SK-N-SH treated with all-trans-retinoic acid at 6 μM for 48 hours (cell line): ENCODE results near the gene CDC20.

Source experiments
- ATAC-seq: fragments of 200-7000 bp; cut with Tn5 transposase; 3 replicates; pipeline ENCODE4 v1.9.1; 2020; ENCODE audit warnings: mild to moderate bottlenecking, moderate library complexity
- ARNTL ChIP-seq: fragments of 450-650 bp; formaldehyde crosslinking; IDR thresholded peaks from 2 replicates; pipeline ENCODE4 v1.5.0; 2020; ENCODE audit warnings: low read depth, mild to moderate bottlenecking, moderate library complexity, borderline replicate concordance
- BACH2 ChIP-seq: fragments of 250-450 bp; sonication (Bioruptor Pico); IDR thresholded peaks from 2 replicates; pipeline ENCODE4 v1.9.0; 2021; ENCODE audit warnings: mild to moderate bottlenecking, borderline replicate concordance
- CREB5 ChIP-seq: fragments of 250-450 bp; sonication (Bioruptor Pico); IDR thresholded peaks from 2 replicates; pipeline ENCODE4 v1.5.1; 2020; ENCODE audit warnings: low read depth, mild to moderate bottlenecking, moderate library complexity
- CSDC2 ChIP-seq: fragments of 250-450 bp; sonication (Bioruptor Pico); IDR thresholded peaks from 2 replicates; pipeline ENCODE4 v1.5.0; 2020; ENCODE audit warnings: mild to moderate bottlenecking, moderate library complexity
- ESRRG ChIP-seq: fragments of 250-450 bp; sonication (Bioruptor Pico); IDR thresholded peaks from 2 replicates; pipeline ENCODE4 v1.6.1; 2021; ENCODE audit warnings: mild to moderate bottlenecking
- ISL1 ChIP-seq: fragments of 250-450 bp; sonication (Bioruptor Pico); IDR thresholded peaks from 2 replicates; pipeline ENCODE4 v2.1.2; 2022; ENCODE audit warnings: mild to moderate bottlenecking, moderate library complexity
- OSR1 ChIP-seq: fragments of 250-450 bp; sonication (Bioruptor Pico); IDR thresholded peaks from 2 replicates; pipeline ENCODE4 v1.8.0; 2022; ENCODE audit warnings: moderate library complexity, mild to moderate bottlenecking, inconsistent platforms
- PPARA ChIP-seq: fragments of 250-450 bp; sonication (Bioruptor Pico); IDR thresholded peaks from 2 replicates; pipeline ENCODE4 v1.5.0; 2020; ENCODE audit warnings: mild to moderate bottlenecking, borderline replicate concordance
- SNAI2 ChIP-seq: fragments of 250-450 bp; sonication (Bioruptor Pico); IDR thresholded peaks from 2 replicates; pipeline ENCODE4 v1.5.0; 2020; ENCODE audit warnings: mild to moderate bottlenecking, moderate library complexity
- TCF4 ChIP-seq: fragments of 250-450 bp; sonication (Bioruptor Pico); IDR thresholded peaks from 2 replicates; pipeline ENCODE4 v1.8.0; 2021; ENCODE audit warnings: mild to moderate bottlenecking, moderate library complexity, borderline replicate concordance
- TOX ChIP-seq: fragments of 250-450 bp; sonication (Bioruptor Pico); IDR thresholded peaks from 2 replicates; pipeline ENCODE4 v1.8.0; 2021; ENCODE audit warnings: mild to moderate bottlenecking, moderate library complexity, borderline replicate concordance
- ZC3H10 ChIP-seq: fragments of 250-450 bp; sonication (Bioruptor Pico); IDR thresholded peaks from 2 replicates; pipeline ENCODE4 v1.5.1; 2021; ENCODE audit warnings: mild to moderate bottlenecking, moderate library complexity
- ZFP3 ChIP-seq: fragments of 250-450 bp; sonication (Bioruptor Pico); IDR thresholded peaks from 2 replicates; pipeline ENCODE4 v1.5.0; 2020; ENCODE audit warnings: mild to moderate bottlenecking, moderate library complexity
- ZFP30 ChIP-seq: fragments of 450-650 bp; formaldehyde crosslinking; IDR thresholded peaks from 2 replicates; pipeline ENCODE4 v1.5.0; 2022; ENCODE audit warnings: mild to moderate bottlenecking, moderate library complexity
- ZNF565 ChIP-seq: fragments of 450-650 bp; formaldehyde crosslinking; conservative IDR thresholded peaks from 2 replicates; pipeline ENCODE4 v1.5.0; 2020; ENCODE audit warnings: low read depth, mild to moderate bottlenecking, moderate library complexity
- ZNF70 ChIP-seq: fragments of 450-650 bp; formaldehyde crosslinking; IDR thresholded peaks from 2 replicates; pipeline ENCODE4 v1.5.0; 2020; ENCODE audit warnings: mild to moderate bottlenecking, moderate library complexity
- ZNF8 ChIP-seq: fragments of 450-650 bp; formaldehyde crosslinking; IDR thresholded peaks from 2 replicates; pipeline ENCODE4 v1.5.0; 2020; ENCODE audit warnings: mild to moderate bottlenecking, moderate library complexity
- TF ChIP-seq, protein P1 (sequence below): fragments of 250-450 bp; sonication (Bioruptor Pico); IDR thresholded peaks from 2 replicates; pipeline ENCODE4 v1.8.0; 2020; ENCODE audit warnings: mild to moderate bottlenecking, moderate library complexity, borderline replicate concordance
- TF ChIP-seq, protein P2 (sequence below): fragments of 250-450 bp; sonication (Bioruptor Pico); IDR thresholded peaks from 2 replicates; pipeline ENCODE4 v1.5.1; 2021; ENCODE audit warnings: mild to moderate bottlenecking, moderate library complexity
- TF ChIP-seq, protein P3 (sequence below): fragments of 250-450 bp; sonication (Bioruptor Pico); IDR thresholded peaks from 2 replicates; pipeline ENCODE4 v1.8.0; 2021; ENCODE audit warnings: low read depth, mild to moderate bottlenecking, moderate library complexity, borderline replicate concordance

CDC20 gene

DNA sequence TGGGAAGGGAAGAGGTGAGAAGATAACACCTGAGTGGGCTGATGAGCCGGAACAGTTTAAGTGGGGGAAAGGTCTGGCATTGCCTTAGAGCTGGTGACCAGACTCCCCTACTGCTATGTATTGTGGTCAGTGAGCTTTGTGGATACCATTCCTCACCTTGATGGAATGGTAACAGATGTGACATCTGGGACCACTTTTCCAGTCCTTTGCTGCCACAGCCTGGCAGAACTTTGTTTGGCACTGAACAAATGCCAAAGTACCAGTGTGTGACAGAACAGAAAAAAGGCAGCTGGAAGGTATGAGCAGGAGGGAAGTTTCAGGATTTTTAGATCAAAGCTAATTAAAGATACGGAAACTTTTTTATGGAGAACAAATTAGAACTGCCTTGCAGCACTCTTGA lies 24.7 kb downstream of the CDC20 start:
- TF ChIP-seq TCF4 (no peak), CSDC2 (CRISPR knock-in tag) (no peak), ZFP3 (CRISPR knock-in tag) (no peak), ZNF70 (CRISPR knock-in tag) (no peak), PPARA (CRISPR knock-in tag) (no peak), ISL1 (CRISPR knock-in tag) (no peak), SNAI2 (no peak), ZC3H10 (CRISPR knock-in tag) (no peak), ESRRG (CRISPR knock-in tag) (no peak), BACH2 (no peak), ZNF565 (CRISPR knock-in tag) (no peak), OSR1 (no peak)
- TF ChIP-seq, protein P1, sequence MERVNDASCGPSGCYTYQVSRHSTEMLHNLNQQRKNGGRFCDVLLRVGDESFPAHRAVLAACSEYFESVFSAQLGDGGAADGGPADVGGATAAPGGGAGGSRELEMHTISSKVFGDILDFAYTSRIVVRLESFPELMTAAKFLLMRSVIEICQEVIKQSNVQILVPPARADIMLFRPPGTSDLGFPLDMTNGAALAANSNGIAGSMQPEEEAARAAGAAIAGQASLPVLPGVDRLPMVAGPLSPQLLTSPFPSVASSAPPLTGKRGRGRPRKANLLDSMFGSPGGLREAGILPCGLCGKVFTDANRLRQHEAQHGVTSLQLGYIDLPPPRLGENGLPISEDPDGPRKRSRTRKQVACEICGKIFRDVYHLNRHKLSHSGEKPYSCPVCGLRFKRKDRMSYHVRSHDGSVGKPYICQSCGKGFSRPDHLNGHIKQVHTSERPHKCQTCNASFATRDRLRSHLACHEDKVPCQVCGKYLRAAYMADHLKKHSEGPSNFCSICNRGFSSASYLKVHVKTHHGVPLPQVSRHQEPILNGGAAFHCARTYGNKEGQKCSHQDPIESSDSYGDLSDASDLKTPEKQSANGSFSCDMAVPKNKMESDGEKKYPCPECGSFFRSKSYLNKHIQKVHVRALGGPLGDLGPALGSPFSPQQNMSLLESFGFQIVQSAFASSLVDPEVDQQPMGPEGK (CRISPR knock-in tag): no peak
- TF ChIP-seq, protein P2, sequence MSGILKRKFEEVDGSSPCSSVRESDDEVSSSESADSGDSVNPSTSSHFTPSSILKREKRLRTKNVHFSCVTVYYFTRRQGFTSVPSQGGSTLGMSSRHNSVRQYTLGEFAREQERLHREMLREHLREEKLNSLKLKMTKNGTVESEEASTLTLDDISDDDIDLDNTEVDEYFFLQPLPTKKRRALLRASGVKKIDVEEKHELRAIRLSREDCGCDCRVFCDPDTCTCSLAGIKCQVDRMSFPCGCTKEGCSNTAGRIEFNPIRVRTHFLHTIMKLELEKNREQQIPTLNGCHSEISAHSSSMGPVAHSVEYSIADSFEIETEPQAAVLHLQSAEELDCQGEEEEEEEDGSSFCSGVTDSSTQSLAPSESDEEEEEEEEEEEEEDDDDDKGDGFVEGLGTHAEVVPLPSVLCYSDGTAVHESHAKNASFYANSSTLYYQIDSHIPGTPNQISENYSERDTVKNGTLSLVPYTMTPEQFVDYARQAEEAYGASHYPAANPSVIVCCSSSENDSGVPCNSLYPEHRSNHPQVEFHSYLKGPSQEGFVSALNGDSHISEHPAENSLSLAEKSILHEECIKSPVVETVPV (CRISPR knock-in tag): no peak
- ATAC-seq: peak; percentile 30; the same call in 2 of the 3 replicates

DNA sequence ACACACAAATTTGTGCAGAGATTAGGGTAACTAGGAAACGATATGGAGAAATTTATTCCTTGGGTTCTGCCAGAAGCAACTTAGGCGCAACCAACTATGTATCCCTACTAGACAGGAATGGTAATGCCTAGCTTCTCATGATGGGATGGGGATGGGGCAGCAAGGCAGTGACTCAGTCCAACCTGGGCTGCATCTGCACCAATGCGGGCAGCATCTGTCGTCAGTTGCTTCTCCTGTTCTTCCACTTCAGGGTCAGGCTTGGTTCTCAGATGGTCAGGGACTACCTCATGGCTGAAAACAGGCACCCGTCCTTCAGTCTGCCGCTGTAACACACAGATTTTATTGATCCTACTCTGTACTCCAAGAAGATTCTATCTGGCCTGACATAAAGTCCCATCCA lies 27.9 kb downstream of the CDC20 start:
- no peak for ATAC-seq
- TF ChIP-seq, protein P3, sequence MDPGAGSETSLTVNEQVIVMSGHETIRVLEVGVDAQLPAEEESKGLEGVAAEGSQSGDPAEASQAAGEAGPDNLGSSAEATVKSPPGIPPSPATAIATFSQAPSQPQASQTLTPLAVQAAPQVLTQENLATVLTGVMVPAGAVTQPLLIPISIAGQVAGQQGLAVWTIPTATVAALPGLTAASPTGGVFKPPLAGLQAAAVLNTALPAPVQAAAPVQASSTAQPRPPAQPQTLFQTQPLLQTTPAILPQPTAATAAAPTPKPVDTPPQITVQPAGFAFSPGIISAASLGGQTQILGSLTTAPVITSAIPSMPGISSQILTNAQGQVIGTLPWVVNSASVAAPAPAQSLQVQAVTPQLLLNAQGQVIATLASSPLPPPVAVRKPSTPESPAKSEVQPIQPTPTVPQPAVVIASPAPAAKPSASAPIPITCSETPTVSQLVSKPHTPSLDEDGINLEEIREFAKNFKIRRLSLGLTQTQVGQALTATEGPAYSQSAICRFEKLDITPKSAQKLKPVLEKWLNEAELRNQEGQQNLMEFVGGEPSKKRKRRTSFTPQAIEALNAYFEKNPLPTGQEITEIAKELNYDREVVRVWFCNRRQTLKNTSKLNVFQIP: no peak

- TF ChIP-seq TOX (CRISPR knock-in tag) (no peak), ZC3H10 (CRISPR knock-in tag) (no peak), ZFP30 (CRISPR knock-in tag) (no peak)
- no peak for ATAC-seq
These were observed 29.3 kb downstream of the CDC20 start for GRCh38 chr1:43387976-43388599.

- ATAC-seq: no peak
- TF ChIP-seq CREB5 (CRISPR knock-in tag) (no peak), ARNTL (CRISPR knock-in tag) (no peak), ISL1 (CRISPR knock-in tag) (no peak), CSDC2 (CRISPR knock-in tag) (no peak), ESRRG (CRISPR knock-in tag) (no peak), TOX (CRISPR knock-in tag) (no peak), ZNF8 (CRISPR knock-in tag) (no peak), ZFP30 (CRISPR knock-in tag) (no peak), ZFP3 (CRISPR knock-in tag) (no peak)
- TF ChIP-seq, protein P2 (CRISPR knock-in tag): no peak
These were observed 29.8 kb downstream of the CDC20 start for GRCh38 chr1:43388613-43389012.
